Measurements from ENCODE around the gene SLC7A7. TPM values are rescaled to one million over a fixed set of nuclear protein-coding genes. Genes with fewer than 3 reads are reported as not detected.
"Not testable (repeated sequence)": the region's sequence is repeated elsewhere in the genome, so short reads cannot be mapped to it uniquely, and the experiment has no call there.

SLC7A7 gene
- total RNA-seq, result 30.8 and 33.7 TPM in 2 replicates

- Mint-ChIP-seq H3K9me3 (no peaks in the 10 kb centered on the region), H3K36me3 (ENCODE audit: low read depth) (no peaks in the 10 kb centered on the region), H3K27me3 (no peaks in the 10 kb centered on the region), H3K4me3 (peak within 1 kb of the TSS; percentile 52), H3K4me1 (peaks cover 82% of the 10 kb centered on the region), H3K27ac (peak within 1 kb of the TSS; percentile 91)
- DNase-seq (no peak), ATAC-seq (ENCODE audit: low read depth) (no peak)
- POLR2A ChIA-PET, result interaction anchor here (2.3 to 5.0 kb wide), 2 partner anchors 8 to 12 kb away, joined by 9 to 69 read pairs; no protein-coding TSS in a partner anchor
- intact Hi-C loops (cut with micrococcal nuclease), result no loop called here
- no peak for TF ChIP-seq CTCF (IDR thresholded peaks at IDR 0.05)
- CTCF ChIA-PET, result interaction anchor here (1.3 to 1.7 kb wide), 2 partner anchors 8 to 245 kb away, joined by 4 to 5 read pairs; no protein-coding TSS in a partner anchor
Measured at GRCh38 chr14:22814941-22815713, at the start of gene SLC7A7. TSS of gene SLC7A7 (minus strand) at chr14:22815435. CDS start at chr14:22813398, 2,037 bp downstream.

GRCh38 chr14:22864979-22865378 is 49.7 kb upstream of the SLC7A7 start:
- Mint-ChIP-seq H3K36me3 (ENCODE audit: low read depth) (no peaks in the 10 kb centered on the region), H3K9me3 (no peaks in the 10 kb centered on the region), H3K27ac (no peak overlapping the region), H3K4me1 (peaks cover 3% of the 10 kb centered on the region), H3K4me3 (no peak overlapping the region), H3K27me3 (no peaks in the 10 kb centered on the region)
- POLR2A ChIA-PET, result no interaction called here
- intact Hi-C loops (cut with micrococcal nuclease), result no loop called here
- DNase-seq (no peak), ATAC-seq (ENCODE audit: low read depth) (no peak)
- TF ChIP-seq CTCF (IDR thresholded peaks at IDR 0.05), result no peak
- CTCF ChIA-PET, result interaction anchor here (1.1 to 1.4 kb wide), 2 partner anchors 10 to 295 kb away, joined by 3 to 5 read pairs; no protein-coding TSS in a partner anchor

- no peak overlapping the region for H3K27ac Mint-ChIP-seq
- ATAC-seq (ENCODE audit: low read depth) (no peak), DNase-seq (no peak)
- no peaks in the 10 kb centered on the region for H3K9me3 Mint-ChIP-seq
- no peaks in the 10 kb centered on the region for H3K36me3 Mint-ChIP-seq (ENCODE audit: low read depth)
- TF ChIP-seq CTCF (IDR thresholded peaks at IDR 0.05), result no peak
- ChIA-PET CTCF (interaction anchor here (0.9 to 3.0 kb wide), 3 partner anchors 8 to 11 kb away, joined by 3 to 10 read pairs (median 3); no protein-coding TSS in a partner anchor), POLR2A (interaction anchor here (0.8 to 1.4 kb wide), 2 partner anchors 9 to 10 kb away, joined by 3 to 6 read pairs; partner anchors contain the start of gene LRP10)
- H3K4me1 Mint-ChIP-seq, result peaks cover 4% of the 10 kb centered on the region
- no peak overlapping the region for H3K4me3 Mint-ChIP-seq
- intact Hi-C loops (cut with micrococcal nuclease), result no loop called here
- no peaks in the 10 kb centered on the region for H3K27me3 Mint-ChIP-seq
Measured at GRCh38 chr14:22861651-22862050, 46.4 kb upstream of the SLC7A7 start.

GRCh38 chr14:22860377-22860776 is 45.1 kb upstream of the SLC7A7 start:
- DNase-seq; H3K4me1 Mint-ChIP-seq; intact Hi-C loops (cut with micrococcal nuclease); H3K27ac Mint-ChIP-seq; ATAC-seq (ENCODE audit: low read depth); H3K9me3 Mint-ChIP-seq; H3K27me3 Mint-ChIP-seq; H3K36me3 Mint-ChIP-seq (ENCODE audit: low read depth); H3K4me3 Mint-ChIP-seq: not testable (repeated sequence)
- CTCF ChIA-PET, result interaction anchor here (1.0 kb wide), 2 partner anchors 290 to 388 kb away, joined by 4 to 5 read pairs; no protein-coding TSS in a partner anchor
- POLR2A ChIA-PET, result interaction anchor here (1.2 kb wide), 1 partner anchor 12 kb away, joined by 6 read pairs; no protein-coding TSS in a partner anchor

- ATAC-seq (ENCODE audit: low read depth), result no peak
- CTCF ChIA-PET, result interaction anchor here (1.9 kb wide), 1 partner anchor 44 kb away, joined by 12 read pairs; no protein-coding TSS in a partner anchor
- H3K36me3 Mint-ChIP-seq (ENCODE audit: low read depth), result no peaks in the 10 kb centered on the region
- H3K27me3 Mint-ChIP-seq, result no peaks in the 10 kb centered on the region
- POLR2A ChIA-PET, result no interaction called here
- no peak for DNase-seq
- intact Hi-C loops (cut with micrococcal nuclease), result no loop called here
- TF ChIP-seq CTCF (IDR thresholded peaks at IDR 0.05), result no peak
- H3K4me3 Mint-ChIP-seq, result no peak overlapping the region
- no peaks in the 10 kb centered on the region for H3K9me3 Mint-ChIP-seq
- no peak overlapping the region for H3K27ac Mint-ChIP-seq
- H3K4me1 Mint-ChIP-seq, result peaks cover 10% of the 10 kb centered on the region
Measured at GRCh38 chr14:22856428-22856827, 41.2 kb upstream of the SLC7A7 start.
